GM19328 (cell line): Measurements from ENCODE around the gene WDR3.
"Not testable (repeated sequence)": the region's sequence is repeated elsewhere in the genome, so short reads cannot be mapped to it uniquely, and the experiment has no call there.

Source experiments
- ATAC-seq: cut with Tn5 transposase; IDR thresholded peaks from one replicate; pipeline ENCODE4 v1.9.1; 2021; ENCODE audit warnings: mild to moderate bottlenecking, moderate library complexity; ENCODE audit not compliant: unreplicated experiment

The WDR3 gene

GRCh38 chr1:117929343-117930172 is at the start of gene WDR3, which contains the start of gene GDAP2:
TSS of gene WDR3 (plus strand) at chr1:117929739. CDS start at chr1:117933320, 3,581 bp downstream.
TSS of gene GDAP2 (minus strand) at chr1:117929621. CDS start at chr1:117920357, 9,264 bp downstream.
- peak; percentile 93 for ATAC-seq

DNA sequence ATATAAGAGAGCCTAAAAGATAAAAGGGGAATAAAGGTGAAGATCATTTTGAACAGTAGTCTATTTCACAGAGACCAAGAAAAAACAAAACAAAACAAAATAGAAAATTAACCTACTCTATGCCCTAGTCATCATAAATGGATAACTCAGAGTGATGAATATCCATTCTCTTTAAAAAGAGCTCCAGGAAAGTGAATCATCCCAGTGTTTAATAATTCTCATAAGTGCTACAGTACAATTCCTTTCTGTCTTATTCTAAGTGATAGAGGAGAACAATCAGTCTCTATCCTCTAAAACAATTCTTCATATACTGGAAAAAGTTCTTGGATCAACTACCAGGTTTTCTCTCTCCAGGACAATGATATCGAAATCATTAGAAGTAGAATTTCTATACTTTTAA is 45.9 kb upstream of the WDR3 start:
- no peak for ATAC-seq

GRCh38 chr1:117886101-117886795 is 43.3 kb upstream of the WDR3 start:
- no peak for ATAC-seq

- ATAC-seq, result no peak
These were observed 39.1 kb upstream of the WDR3 start for GRCh38 chr1:117890452-117890851.

- ATAC-seq, result no peak
These were observed 37.0 kb upstream of the WDR3 start for GRCh38 chr1:117892512-117892911.

DNA sequence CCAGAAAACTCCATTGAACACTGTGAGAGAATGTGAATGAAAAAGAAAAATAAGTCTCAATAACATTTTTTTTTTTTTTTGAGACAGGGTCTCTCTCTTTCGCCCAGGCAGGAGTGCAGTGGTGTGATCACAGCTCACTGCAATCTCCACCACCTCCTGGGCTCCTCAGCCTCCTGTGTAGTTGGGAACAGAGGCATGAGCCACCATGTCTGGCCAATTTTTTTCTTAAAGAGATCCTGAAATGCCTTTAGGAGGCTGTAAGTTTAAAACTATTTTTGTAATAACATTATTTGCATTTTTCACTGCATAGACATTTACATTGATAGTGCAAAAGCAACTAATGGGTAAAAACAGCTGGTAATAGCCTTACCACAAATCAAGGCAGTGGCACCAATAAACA is 35.5 kb upstream of the WDR3 start:
- no peak for ATAC-seq

GRCh38 chr1:117895482-117896114 is 33.9 kb upstream of the WDR3 start:
- peak; percentile 86 for ATAC-seq

GRCh38 chr1:117897551-117897950 is 32.0 kb upstream of the WDR3 start:
- no peak for ATAC-seq

DNA sequence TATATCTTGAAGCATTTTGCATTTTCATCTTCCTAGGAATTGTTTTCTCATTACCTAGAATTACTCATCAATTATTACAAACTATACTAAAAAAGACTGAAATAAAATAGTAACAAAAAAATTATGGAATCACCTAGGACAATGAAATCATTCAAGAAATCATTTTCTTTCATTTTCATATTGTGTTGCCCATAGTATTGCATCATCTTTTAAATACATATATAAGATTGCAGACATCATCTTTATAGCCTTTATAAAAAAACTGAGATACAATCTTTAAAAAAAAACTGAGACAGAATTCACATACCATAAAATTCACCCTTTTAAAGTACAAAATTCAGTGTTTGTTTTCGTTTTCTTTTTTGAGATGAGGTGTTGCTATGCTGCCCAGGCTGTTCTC is 29.7 kb upstream of the WDR3 start:
- no peak for ATAC-seq

DNA sequence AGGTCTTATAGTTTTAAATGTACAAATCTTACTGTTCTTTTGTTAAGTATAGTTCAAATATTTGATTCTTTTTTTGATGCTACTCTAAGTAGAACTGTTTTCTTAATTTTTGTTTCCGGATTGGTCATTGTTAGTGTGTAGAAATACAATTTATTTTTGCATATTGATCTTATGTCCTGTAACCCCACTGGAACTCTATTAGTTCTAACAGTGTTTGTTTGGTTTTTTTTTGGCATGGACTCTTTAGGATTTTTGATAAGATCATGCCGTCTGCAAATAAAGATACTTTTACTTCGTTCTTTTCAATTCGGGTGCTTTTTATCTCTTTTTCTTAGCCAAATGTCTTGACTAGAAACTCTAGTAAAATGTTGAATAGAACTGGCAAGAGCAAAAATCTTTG is 26.6 kb upstream of the WDR3 start:
- no peak for ATAC-seq

GRCh38 chr1:117904485-117904884 is 25.1 kb upstream of the WDR3 start:
- no peak for ATAC-seq

- no peak for ATAC-seq
These were observed 24.5 kb upstream of the WDR3 start for GRCh38 chr1:117905019-117905418.

GRCh38 chr1:117911051-117911450 is 18.5 kb upstream of the WDR3 start:
- ATAC-seq, result no peak

GRCh38 chr1:117919376-117919775 is 10.2 kb upstream of the WDR3 start:
- ATAC-seq, result no peak

DNA sequence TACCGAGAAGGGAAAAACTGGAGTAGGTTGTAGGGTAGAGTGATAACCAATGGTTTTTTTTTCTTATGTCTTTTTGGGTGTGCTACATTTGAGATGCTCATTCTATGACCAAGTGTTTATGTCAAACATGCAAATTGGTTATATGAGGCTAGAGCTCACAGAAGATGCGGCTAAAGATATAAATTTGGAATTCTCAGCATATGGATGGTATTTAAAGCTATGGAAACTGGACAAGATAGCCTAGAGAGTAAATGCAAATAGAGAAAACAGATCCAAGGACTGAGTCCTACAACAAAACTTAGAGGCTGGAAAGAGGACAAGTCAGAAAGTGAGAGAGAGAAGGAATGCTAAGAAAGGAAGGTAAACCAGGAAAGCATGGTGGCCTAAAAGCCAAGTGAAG is 7.5 kb upstream of the WDR3 start:
- ATAC-seq, result no peak

DNA sequence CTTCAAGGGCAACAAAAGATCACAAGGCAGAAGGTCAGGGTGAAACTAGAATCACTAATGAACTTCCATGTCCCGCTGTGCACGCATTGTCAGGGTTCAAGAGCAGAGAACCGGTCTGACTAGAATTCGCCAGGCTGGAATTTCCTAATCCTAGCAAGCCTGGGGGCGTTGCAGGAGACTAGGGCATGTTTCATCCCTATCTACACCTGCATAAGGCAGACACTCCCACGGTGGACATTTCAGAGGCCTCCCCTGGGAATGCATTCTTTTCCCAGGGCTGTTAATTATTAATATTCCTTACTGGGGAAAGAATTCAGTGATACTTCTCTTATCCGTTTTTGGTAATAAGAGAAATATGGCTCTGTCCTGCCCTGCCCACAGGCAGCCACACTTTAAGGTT is 6.8 kb upstream of the WDR3 start:
- ATAC-seq, result not testable (repeated sequence)

GRCh38 chr1:117925981-117926380 is 3.6 kb upstream of the WDR3 start:
- no peak for ATAC-seq

DNA sequence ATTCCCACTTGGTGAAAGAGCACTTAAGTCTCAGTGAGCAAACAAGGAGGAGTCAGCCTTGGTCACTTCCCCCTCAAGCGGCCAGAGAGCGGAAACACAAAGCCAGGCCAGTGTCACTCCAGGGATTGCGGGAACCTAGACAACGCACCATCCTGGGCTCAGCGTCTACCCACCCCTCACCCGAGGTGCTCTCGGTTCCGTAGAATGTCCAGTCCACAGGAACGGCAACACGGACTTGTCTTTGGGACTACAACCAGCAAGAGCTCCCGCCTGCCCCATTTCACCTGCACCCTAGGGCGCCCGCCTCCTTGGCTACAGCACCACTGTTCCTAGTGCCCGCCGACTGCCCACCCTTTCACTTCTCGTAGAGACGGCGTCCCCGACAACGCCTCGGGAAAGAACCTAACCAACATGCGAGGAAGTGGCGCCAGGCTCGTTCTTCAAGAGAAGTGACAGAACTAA is 627 bp upstream of the WDR3 start:
- peak; percentile 29 for ATAC-seq

- ATAC-seq, result no peak
These were observed 571 bp downstream of the WDR3 start for GRCh38 chr1:117930173-117930447.

- no peak for ATAC-seq
These were observed 945 bp downstream of the WDR3 start for GRCh38 chr1:117930484-117930883.

DNA sequence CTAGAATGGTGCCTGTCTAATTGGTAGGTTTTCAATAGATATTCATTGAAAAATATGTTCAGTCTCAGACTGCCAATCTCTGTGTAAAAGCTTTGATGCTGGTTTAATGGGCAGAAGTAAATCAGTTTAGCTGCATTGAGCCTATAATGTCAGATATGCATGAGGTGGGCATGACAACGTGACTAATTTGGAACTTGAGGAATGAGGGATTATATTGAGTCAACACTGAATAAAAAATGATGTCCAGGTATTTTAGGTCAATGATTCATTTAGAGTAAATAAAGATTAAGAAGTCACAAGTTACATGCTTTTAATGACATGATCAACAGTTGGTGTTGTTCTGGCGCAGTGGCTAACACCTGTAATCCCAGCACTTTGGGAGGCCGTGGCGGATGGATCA is 3.0 kb downstream of the WDR3 start:
- ATAC-seq, result no peak

- no peak for ATAC-seq
These were observed 4.2 kb downstream of the WDR3 start for GRCh38 chr1:117933769-117934168.
